Measurements from ENCODE around the gene PRKD1.

GRCh38 chr14:29608861-29609260 lies 318.8 kb downstream of the PRKD1 start:
- TF ChIP-seq, protein P1, sequence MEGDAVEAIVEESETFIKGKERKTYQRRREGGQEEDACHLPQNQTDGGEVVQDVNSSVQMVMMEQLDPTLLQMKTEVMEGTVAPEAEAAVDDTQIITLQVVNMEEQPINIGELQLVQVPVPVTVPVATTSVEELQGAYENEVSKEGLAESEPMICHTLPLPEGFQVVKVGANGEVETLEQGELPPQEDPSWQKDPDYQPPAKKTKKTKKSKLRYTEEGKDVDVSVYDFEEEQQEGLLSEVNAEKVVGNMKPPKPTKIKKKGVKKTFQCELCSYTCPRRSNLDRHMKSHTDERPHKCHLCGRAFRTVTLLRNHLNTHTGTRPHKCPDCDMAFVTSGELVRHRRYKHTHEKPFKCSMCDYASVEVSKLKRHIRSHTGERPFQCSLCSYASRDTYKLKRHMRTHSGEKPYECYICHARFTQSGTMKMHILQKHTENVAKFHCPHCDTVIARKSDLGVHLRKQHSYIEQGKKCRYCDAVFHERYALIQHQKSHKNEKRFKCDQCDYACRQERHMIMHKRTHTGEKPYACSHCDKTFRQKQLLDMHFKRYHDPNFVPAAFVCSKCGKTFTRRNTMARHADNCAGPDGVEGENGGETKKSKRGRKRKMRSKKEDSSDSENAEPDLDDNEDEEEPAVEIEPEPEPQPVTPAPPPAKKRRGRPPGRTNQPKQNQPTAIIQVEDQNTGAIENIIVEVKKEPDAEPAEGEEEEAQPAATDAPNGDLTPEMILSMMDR (IDR thresholded peaks at IDR 0.05; ENCODE audit: low read depth, low read length, poor library complexity, severe bottlenecking): no peak
- TF ChIP-seq EZH2phosphoT487 (IDR thresholded peaks at IDR 0.05; ENCODE audit: borderline replicate concordance, low read length): no peak
